SH-SY5Y (cell line): ENCODE measurements around the gene IL5RA.

Experiments
- GATA2 ChIP-seq: IDR thresholded peaks from 2 replicates; pipeline ENCODE4 v1.6.1; 2011; ENCODE audit warnings: mild to moderate bottlenecking, low read depth, low read length
- GATA3 ChIP-seq: IDR thresholded peaks from 2 replicates; pipeline ENCODE4 v1.6.1; 2011; ENCODE audit warnings: low read depth, mild to moderate bottlenecking, low read length, moderate library complexity

- TF ChIP-seq GATA2 (no peak), GATA3 (no peak)
These were observed 21.2 kb downstream of the IL5RA start for GRCh38 chr3:3089017-3089416.
